ENCODE data around the gene RABGAP1L.

- TF ChIP-seq CTCF (IDR thresholded peaks at IDR 0.05; ENCODE audit: low read depth, low read length) (no peak), EZH2phosphoT487 (IDR thresholded peaks at IDR 0.05; ENCODE audit: low read depth) (no peak)
Observed at GRCh38 chr1:174652569-174653280, 493.4 kb downstream of the RABGAP1L start.
